CD4-positive, alpha-beta T cell treated with Interferon gamma for 1 hour (primary cell): ENCODE measurements around the gene ULK3.

Experiments
- DNase-seq: peaks from one replicate; pipeline ENCODE4 v3.0.0-alpha.2; 2020

The ULK3 gene

DNA sequence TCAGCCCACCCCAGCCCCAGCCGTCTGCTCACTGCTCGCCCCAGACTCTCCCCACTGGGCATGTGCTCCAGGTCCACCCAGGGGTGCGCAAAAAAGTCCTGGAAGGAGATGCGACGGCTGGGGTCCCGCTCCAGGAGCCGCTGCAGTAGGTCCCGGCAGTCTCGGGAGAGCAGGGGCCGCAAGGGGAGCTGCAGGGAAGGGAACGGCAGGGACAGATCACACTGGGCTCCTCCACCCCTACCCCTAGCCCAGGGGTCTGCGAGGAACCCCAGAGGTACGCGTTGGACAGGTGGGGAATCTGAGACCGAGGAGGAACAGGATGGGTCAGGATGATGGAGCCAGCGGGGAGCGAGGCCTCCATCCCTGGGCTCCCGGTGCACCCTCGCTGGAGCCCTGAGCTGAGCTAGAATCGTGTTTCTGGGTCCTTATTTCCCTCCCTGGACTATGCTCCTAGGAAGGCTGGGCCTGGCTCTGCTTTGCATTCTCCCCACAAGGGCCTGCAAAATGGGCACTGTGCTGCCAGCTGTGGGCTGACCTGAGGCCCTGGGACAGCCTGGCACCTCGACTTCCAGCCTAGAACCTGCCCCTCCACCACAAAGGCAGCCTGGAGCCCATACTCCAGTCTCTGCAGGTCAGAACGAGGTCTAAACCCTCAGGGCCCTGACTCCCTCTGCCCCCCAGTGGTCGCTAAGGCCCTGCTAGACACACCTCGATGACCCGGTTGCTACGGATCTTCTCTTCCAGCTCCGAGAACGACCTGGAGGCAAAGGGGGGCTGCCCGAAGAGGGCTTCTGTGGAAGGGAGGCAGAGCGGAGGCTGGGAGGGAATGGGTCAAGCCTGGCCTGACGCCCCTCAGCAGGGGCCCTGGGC, 3.2 kb downstream of the ULK3 start:
- no peak for DNase-seq

- no peak for DNase-seq
Measured at GRCh38 chr15:74838746-74839525, 4.0 kb downstream of the ULK3 start.

DNA sequence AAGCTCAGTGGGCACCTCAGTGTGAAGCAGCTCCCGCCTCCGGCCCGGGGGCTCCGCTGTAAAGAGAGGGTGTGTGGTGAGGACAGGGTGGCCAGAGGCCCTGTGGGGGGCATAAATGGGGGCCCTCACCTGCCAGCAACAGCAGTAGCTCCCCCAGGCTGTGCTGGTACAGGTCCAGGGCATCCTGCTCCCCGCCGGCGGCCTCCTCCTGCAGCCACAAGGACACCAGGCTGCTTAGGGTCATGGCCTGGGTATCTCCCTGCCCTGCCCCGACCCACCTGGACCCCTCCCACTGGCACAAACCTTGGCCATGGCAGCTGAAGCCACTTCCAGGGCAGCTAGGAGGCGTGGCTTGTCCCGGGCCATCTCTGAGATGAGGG, 4.8 kb downstream of the ULK3 start:
- DNase-seq = no peak

- no peak for DNase-seq
Measured at GRCh38 chr15:74837482-74838136, 5.3 kb downstream of the ULK3 start.

DNA sequence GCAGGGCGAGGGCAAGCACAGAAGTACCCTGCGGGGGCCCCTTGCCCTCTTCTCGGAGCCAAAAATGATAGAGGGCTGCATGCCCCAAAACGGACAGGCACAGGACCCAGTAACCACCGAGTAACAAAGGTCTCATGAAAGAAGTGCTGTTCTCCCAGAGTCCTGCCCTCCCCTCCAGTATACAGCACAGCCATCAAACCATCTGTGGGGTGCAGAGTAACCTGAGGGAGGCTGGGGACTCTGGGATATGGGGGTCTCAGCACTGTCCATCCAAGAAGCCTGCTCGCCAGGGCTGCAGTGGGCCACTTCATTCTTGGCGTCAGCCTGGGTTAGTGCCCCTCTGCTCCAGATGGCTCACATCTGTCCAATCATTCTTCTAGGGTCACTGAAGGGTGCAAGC, 6.1 kb downstream of the ULK3 start:
- DNase-seq = no peak

DNA sequence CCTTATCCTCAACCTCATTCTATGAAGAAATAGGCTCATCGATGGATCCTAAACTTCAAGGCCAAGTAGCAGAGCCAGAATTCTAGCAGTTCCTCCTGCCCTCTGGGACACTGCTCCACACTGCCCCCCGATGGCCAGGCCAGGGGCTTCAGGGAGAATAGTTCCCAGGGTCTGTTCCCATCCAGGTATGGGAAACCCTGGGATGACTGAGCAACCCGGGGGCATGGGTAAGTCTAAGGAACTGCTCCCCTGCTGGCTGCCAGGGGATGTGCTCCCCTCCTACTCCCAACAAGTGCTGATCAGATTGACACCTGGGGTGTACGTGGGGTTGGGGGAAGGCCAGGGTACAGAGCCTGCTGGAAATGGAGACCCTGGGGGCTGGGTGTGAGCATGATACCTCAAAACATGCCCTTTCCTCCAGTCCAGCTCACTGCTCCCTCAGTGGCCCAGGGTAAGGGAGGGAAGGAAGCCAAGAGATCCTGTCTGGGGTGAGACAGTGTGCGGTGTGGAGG, 7.6 kb downstream of the ULK3 start:
- DNase-seq = peak; percentile 21

DNA sequence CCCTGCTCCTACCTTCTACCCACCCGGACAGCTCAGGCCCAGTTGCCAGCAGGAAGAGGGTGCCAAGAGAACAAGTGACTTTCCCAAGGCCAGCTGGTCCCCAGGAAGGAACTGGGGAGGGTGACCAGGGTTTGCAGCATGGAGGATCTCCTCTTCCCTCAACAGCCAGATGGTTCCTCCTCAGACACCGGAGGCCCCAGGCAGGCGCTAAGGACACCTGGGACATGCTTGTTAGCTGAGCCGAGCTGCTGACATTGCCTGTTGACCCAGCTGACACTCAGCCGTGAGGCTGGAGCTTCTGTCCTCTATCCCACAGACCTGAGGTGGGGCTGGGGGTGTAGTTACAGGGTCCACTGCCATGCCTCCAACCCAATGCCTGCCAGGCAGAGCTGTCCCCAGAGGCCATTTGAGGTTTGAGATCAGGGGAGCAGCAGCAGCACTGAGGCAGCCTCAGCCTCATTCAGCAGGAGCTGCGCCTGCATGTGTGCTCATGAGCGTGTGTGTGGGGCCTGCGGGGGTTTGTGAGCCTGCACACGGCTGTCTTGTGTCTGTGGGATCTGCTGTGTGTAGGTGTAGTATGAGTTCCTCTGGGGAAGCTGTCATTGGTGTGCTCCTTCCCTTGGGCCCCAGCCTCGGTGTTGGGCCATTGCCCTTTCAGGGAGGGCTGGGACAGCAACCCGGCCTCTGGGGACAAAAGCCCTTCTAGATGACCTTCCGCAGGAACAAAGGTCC, 9.4 kb downstream of the ULK3 start:
- no peak for DNase-seq

DNA sequence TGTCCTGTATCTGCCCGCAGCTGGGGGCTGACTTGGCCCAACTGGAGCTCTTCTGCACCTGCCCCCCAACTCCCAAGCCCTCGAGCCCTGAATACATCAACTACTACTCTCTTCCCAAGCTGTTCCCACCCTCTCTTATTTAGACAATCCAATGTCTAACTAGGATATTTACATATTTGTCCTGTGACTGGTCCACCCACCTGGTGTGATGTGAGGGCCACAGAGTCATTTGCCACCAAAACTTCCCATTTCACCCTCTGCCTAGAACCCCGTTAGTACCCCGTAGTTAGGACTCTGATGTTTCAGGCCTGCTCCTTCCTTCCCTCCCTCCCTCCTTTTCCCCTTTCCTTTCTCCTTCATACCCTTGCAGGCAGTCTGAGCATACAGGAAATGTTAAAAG, 10.1 kb downstream of the ULK3 start:
- DNase-seq = no peak

GRCh38 chr15:74831813-74832495, 11.0 kb downstream of the ULK3 start:
- DNase-seq = no peak

DNA sequence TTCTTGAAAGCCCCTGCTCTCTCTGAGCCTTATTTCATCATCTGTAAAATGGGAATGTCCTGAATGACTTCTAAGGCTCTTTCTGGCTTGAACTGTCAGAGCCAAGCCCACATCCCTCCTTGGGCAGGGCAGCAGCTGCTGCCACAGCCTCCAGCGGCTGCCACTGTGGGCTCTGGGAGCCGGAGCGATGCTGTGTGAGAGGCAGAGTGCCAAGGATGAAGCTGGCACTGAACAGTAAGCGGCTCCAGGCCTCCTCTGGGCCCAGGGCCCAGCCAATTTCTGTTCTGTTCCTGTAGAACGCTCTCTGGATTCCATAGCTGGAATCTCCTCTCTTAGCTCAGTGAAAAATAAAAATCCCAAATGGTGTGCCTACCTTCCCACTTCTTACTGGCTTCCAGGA, 12.1 kb downstream of the ULK3 start:
- no peak for DNase-seq

- no peak for DNase-seq
Measured at GRCh38 chr15:74829991-74830390, 13.0 kb downstream of the ULK3 start.

- no peak for DNase-seq
Measured at GRCh38 chr15:74829486-74829885, 13.5 kb downstream of the ULK3 start.

- DNase-seq = no peak
Measured at GRCh38 chr15:74828835-74829234, 14.1 kb downstream of the ULK3 start.

GRCh38 chr15:74827614-74828013, 15.3 kb downstream of the ULK3 start:
- DNase-seq = no peak

- no peak for DNase-seq
Measured at GRCh38 chr15:74826921-74827320, 16.0 kb downstream of the ULK3 start.

GRCh38 chr15:74826364-74826819, 16.6 kb downstream of the ULK3 start, which contains the start of gene CPLX3:
CPLX3 (plus strand) TSS chr15:74826627; CDS start chr15:74826704, 77 bp downstream.
- DNase-seq = peak; percentile 12

- DNase-seq = no peak
Measured at GRCh38 chr15:74825866-74826265, 17.1 kb downstream of the ULK3 start.

- no peak for DNase-seq
Measured at GRCh38 chr15:74824976-74825375, 18.0 kb downstream of the ULK3 start.

- no peak for DNase-seq
Measured at GRCh38 chr15:74823324-74823723, 19.6 kb downstream of the ULK3 start.

DNA sequence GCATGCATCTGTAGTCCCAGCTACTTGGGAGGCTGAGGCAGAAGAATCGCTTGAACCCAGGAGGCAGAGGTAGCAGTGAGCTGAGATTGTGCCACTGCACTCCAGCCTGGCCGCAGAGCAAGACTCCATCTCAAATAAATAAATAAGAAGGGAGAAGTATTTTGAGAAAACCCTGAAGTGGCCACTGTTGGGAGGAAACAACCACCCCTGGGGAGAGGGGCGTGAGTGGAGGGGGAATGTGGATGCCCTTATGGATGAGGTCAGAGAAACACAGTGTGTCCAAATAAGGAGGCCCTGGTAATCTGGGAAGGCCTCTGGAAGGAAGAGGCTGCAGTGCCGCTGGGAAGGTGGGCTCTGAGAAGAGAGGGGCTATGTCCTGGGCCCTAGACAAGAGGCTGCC, 20.7 kb downstream of the ULK3 start:
- DNase-seq = no peak

- DNase-seq = no peak
Measured at GRCh38 chr15:74821790-74822158, 21.2 kb downstream of the ULK3 start.
